ENCODE results near the gene SPATA25.
"Not testable (repeated sequence)": the region's sequence is repeated elsewhere in the genome, so short reads cannot be mapped to it uniquely, and the experiment has no call there.

SPATA25 gene

GRCh38 chr20:45887346-45887715 lies at the start of gene SPATA25:
SPATA25 (minus strand) TSS chr20:45887622; CDS start chr20:45887590, 32 bp downstream.
- DNase-seq: no peak

- no peak for DNase-seq
Observed at GRCh38 chr20:45935416-45936046, 48.1 kb upstream of the SPATA25 start.

- DNase-seq: peak; percentile 96
Observed at GRCh38 chr20:45934586-45935415, 47.4 kb upstream of the SPATA25 start, which contains the start of gene PCIF1. PCIF1 (plus strand) TSS chr20:45934683; CDS start chr20:45939000, 4,317 bp downstream.

GRCh38 chr20:45934046-45934585 lies 46.7 kb upstream of the SPATA25 start:
- peak; percentile 53 for DNase-seq

- DNase-seq: peak; percentile 82
Observed at GRCh38 chr20:45933266-45934045, 46.0 kb upstream of the SPATA25 start.

GRCh38 chr20:45931680-45932079 lies 44.3 kb upstream of the SPATA25 start:
- DNase-seq: not testable (repeated sequence)

GRCh38 chr20:45927071-45927878 lies 39.9 kb upstream of the SPATA25 start:
- DNase-seq: no peak

- no peak for DNase-seq
Observed at GRCh38 chr20:45926731-45927070, 39.3 kb upstream of the SPATA25 start.

GRCh38 chr20:45925821-45926506 lies 38.5 kb upstream of the SPATA25 start:
- no peak for DNase-seq

DNA sequence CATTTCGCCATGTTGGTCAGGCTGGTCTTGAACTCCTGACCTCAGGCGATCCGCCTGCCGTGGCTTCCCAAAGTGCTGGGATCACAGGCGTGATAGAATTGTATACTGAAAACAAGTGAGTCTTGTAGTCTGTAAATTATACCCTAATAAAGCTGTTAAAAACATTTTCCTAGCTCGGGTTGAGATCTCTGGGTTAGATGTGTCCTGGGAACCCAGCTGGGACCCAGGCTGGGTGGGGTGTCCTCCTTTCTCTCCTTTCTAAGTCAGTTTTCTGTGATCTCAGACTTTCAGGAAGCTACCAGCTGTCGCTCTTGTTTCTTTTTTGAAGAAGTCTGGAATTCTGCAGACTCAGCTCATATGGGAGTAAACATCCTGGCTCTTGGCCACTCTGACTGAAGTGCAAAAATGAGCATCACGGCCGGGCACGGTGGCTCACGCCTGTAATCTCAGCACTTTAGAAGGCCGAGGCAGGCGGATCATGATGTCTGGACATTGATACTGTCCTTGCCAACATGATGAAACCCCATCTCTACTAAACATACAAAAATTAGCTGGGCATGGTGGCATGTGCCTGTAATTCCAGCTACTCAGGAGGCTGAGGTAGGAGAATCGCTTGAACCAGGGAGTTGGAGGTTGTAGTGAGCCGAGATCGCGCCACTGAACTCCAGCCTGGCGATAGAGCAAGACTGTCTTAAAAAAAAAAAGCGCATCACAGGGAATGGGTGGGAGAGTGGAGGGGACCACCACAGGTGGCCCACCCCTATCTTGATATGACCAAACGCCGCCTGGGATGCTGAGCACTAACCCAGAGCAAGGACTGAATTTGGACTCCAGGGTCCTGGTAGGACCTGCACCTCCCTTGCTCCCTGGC lies 37.2 kb upstream of the SPATA25 start:
- no peak for DNase-seq

DNA sequence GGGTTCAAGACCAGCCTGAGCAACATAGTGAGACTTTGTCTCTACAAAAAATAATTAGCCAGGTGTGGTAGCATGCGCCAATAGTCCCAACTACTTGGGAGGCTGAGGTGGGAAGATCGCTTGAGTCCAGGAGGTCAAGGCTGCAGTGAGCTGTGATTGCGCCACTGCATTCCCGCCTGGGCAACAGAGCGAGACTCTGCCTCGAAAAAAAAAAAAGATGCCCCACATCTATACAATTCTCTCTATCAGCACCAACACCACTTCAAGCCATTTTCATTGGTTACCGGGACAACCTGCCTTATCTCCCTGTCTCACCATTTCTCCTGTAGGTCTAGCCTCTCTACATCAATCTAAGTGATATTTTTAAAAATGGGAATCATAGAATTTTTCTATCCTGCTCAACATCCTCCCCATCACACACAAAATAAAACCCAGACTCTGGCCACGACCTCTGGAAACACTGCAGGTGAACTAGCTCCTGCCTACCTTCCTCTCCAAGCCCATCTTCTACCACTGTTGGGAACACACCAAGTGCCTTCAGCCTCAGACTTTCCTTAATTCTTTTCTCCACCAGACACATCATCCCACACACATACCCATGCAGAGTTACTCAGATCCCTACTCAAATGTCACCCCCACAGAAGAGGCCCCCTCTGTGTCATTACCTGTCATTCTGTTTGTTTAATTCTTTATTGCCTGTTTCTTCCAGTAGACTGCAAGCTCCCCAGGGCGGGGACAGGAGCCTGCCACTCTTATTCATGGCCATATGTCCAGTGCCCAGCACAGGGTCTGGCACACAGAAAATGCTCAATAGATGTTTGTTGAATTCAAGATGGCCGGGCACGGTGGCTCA lies 34.1 kb upstream of the SPATA25 start:
- no peak for DNase-seq

DNA sequence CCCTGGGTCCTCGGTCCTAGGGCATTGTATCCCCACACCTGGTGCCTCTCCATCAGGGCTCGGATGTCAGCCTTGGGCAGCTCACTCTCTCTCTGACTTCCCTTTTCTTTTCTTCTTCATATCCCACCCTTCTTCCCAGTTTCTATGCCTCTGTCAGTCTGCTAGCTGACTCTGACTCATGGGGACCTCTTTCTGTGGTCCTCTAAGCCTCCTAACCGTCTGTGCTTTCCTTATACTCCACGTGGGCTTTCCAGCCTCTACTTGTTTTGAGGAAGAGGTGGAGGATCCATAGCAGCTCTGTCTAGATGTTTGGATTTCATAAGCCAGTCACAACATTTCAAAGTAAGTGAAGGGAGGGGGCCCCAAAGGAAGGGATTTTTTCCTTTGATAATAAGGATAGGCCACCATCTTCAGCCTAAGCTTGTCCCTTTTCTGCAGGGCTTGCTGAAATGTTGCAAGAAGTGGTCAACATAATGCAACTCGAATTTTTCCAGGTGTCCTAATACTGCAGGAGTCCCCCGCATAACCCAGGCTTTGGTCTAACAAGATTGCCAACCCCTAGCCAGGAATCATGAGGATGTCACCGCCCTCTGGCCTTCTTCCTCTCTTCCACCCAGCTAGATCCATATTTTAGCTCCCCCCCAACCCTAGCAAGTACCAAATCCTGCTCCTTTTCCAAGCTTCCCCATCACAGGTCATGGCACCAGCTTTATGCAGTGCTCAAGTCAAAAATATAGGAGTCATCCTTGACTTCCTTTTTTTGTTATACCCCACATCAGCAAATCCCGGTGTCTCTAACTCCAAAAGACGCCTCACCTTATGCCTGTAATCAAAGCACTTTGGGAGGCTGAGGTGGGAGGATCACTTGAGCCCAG lies 33.3 kb upstream of the SPATA25 start:
- DNase-seq: no peak

DNA sequence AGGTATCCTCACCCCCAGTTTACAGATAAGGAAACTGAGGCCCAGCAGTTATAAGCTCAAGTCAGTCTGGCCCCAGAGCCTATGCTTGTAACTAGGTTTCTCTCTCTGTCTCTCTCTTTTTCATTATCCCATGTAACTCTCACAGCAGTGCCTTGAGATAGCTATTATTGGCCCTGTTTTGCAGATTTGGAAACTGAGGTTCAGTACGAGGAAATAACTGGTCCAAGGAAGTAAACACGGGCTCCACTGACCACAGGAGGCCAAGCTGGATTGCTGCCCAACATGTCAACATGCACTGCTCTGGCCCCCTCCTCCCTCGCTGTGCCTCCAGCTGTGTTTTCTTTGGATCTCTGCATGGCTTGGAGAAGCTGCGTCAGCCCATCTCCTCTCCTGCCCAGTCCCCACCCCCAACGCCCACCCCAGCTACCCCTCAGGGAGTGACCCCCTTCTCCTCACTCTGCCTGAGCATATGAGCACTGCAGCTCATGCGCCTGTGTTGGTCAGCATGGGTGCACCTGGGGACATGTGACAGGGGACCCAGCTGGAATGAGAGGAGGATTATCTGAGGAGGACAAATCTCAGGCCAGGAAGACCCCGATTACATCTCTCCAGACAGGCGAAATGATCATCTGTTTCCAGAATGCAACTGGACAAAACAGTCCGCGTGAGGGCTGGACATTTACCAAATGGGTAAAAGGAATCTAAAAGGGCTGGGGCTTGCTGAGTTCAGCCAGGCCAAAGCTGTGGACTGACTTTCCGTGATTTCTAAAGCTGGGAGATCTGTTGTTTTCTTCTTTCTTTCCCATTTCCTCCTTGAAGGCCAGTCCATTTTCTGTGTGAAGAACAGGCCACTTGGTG lies 32.3 kb upstream of the SPATA25 start:
- DNase-seq: no peak

DNA sequence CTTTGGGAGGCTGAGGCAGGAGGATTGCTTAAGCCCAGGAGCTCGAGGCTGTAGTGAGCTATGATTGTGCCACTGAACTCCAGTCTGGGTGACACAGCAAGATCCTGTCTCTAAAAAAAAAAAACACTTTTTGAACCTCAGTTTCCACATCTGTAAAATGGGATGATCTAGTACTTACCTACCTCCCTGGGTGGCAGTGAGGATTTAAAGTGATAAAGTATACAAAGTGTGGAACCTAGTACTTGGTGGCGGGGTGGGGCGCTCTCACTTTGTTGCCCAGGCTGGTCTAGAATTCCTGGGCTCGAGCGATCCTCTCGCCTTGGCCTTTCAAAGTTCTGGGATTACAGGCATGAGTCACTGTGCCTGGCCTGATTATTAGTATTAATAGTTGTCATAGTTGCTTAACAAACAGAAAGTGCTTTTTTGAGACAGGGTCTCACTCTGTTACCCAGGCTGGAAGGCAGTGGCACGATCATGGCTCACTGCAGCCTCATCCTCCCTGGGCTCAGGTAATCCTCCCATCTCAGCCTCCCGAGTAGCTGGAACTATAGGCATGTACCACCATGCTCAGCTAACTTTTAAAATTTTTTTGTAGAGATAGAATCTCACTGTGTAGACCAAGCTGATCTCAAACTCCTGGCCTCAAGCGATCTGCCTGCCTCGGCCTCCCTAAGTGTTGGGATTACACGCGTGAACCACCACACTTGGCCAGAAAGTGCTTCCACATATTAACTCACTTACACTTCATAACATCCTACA lies 31.5 kb upstream of the SPATA25 start:
- DNase-seq: no peak

DNA sequence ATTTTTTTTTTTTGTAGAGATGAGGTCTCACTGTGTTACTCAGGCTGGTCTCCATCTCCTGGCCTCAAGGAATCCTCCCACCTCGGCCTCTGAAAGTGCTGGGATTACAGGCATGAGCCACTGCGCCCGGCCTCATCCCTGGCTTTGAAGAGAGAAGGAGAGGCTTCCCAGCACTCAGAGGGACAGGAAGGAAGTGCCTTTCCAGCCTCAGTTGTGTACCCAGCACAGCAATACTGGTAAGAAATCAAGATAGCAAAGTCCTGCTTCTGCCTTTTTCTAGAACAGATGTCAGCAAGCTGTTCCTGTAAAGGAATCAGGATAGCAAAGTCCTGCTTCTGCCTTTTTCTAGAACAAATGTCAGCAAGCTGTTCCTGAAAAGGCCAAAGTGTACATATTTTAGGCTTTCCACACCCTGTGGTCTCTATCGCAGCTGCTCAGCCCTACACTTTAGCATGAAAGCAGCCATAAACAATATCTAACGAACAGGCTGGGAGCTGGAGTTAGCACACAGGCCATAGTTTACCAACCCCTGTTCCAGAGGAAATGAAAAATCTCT lies 30.8 kb upstream of the SPATA25 start:
- DNase-seq: no peak

DNA sequence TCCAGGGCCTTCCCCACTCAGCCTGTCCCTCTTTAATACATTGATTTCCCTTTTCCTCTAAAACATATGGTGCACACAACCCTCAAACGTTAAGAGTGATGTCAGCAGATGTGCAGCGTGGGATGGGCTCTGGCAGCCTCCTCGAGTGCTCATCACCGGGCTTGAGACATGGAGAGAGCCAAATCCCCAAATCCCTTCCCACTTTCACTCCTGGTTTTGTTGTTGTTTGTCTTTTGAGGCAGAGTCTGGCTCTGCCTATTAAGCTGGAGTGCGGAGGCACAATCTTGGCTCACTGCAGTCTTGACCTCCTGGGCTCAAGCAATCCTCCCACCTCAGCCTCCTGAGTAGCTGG lies 30.3 kb upstream of the SPATA25 start:
- no peak for DNase-seq

DNA sequence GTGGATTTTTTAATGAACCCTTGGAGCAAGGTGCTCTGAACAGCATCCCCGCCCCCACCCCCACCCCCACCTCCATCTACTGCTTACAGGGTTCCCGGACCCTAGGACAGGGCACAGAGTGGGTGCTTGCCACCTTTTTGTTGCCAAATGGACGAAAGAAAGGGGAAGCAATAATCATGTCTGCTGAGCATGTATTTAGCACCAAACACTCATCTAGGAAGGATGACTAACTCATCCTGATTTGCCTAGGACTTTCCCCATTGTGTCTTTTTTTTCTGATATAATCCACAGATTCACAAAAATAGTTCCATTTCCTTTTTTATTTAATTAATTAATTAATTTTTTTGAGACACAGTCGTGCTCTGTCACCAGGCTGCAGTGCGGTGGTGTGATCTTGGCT lies 25.7 kb upstream of the SPATA25 start:
- DNase-seq: no peak
